ENCODE measurements around the gene VWDE. TPM values are rescaled to one million over a fixed set of nuclear protein-coding genes. Genes with fewer than 3 reads are reported as not detected.

Gene VWDE
- total and polyA plus RNA-seq, 2 donors (not counting 1 experiment from before 2014, with no cell fraction given) = not detected

GRCh38 chr7:12383377-12383776, 20.3 kb downstream of the VWDE start:
- no peak overlapping the region for H3K4me2 ChIP-seq (replicated peaks; ENCODE audit: low read depth, low read length, poor library complexity, severe bottlenecking)
- ATAC-seq (ENCODE audit: low read depth) (no peak), DNase-seq (no peak)
- Mint-ChIP-seq H3K4me3 (no peak overlapping the region), H3K27ac (no peak overlapping the region), H3K4me1 (no peaks in the 10 kb centered on the region), H3K27me3 (no peaks in the 10 kb centered on the region), H3K9me3 (ENCODE audit: insufficient read depth) (no peaks in the 10 kb centered on the region)
- no peak overlapping the region for H2AFZ ChIP-seq (ENCODE audit: insufficient read depth, low read depth, low read length, poor library complexity, severe bottlenecking)
- intact Hi-C loops (cut with micrococcal nuclease) = no loop called here
- no peak overlapping the region for H3K4me3 ChIP-seq (ENCODE audit: control extremely low read depth in 1 of 5, extremely low read depth in 1 of 5, insufficient read depth in 1 of 5, low read depth in 2 of 5, low read length in 4 of 5)
- H3K79me2 ChIP-seq (ENCODE audit: control insufficient read depth, insufficient read depth, low read length) = no peaks in the 10 kb centered on the region
- no peaks in the 10 kb centered on the region for H3K27me3 ChIP-seq (replicated peaks in 1 of 4; ENCODE audit: control extremely low read depth in 1 of 4, control insufficient read depth in 3 of 4, insufficient read depth in 4 of 4, low read length in 3 of 4)
- H3K27ac ChIP-seq (ENCODE audit: low read length in 2 of 2) = no peak overlapping the region
- no peaks in the 10 kb centered on the region for H4K20me1 ChIP-seq (ENCODE audit: control insufficient read depth, insufficient read depth, low read length, poor library complexity, severe bottlenecking)
- no peaks in the 10 kb centered on the region for H3K4me1 ChIP-seq (ENCODE audit: control insufficient read depth in 2 of 2, insufficient read depth in 2 of 2, low read length in 2 of 2)
- POLR2A ChIA-PET = no interaction called here
- H3K36me3 ChIP-seq (replicated peaks in 1 of 2; ENCODE audit: control extremely low read depth in 1 of 2, control insufficient read depth in 1 of 2, extremely low read depth in 1 of 2, insufficient read depth in 2 of 2, low read length in 1 of 2) = no peaks in the 10 kb centered on the region
- TF ChIP-seq EZH2 (IDR thresholded peaks at IDR 0.05; ENCODE audit: borderline replicate concordance, insufficient read depth, low read depth, low read length, poor library complexity, severe bottlenecking) = no peak
- TF ChIP-seq CTCF (IDR thresholded peaks at IDR 0.05) = no peak
- no peak overlapping the region for H3K9ac ChIP-seq (ENCODE audit: low read length)
- no CpG with 5 or more reads among the region's 3 CpGs for whole genome bisulfite sequencing (ENCODE audit: insufficient coverage)
- H3K9me3 ChIP-seq (ENCODE audit: control extremely low read depth in 1 of 3, control insufficient read depth in 2 of 3, insufficient read depth in 1 of 3, low read length in 2 of 3) = no peaks in the 10 kb centered on the region
- CTCF ChIA-PET = no interaction called here

- no peak overlapping the region for H3K4me2 ChIP-seq (replicated peaks; ENCODE audit: low read depth, low read length, poor library complexity, severe bottlenecking)
- no peaks in the 10 kb centered on the region for H3K36me3 ChIP-seq (replicated peaks in 1 of 2; ENCODE audit: control extremely low read depth in 1 of 2, control insufficient read depth in 1 of 2, extremely low read depth in 1 of 2, insufficient read depth in 2 of 2, low read length in 1 of 2)
- H3K4me1 ChIP-seq (ENCODE audit: control insufficient read depth in 2 of 2, insufficient read depth in 2 of 2, low read length in 2 of 2) = no peaks in the 10 kb centered on the region
- ChIA-PET POLR2A (no interaction called here), CTCF (no interaction called here)
- no peak overlapping the region for H2AFZ ChIP-seq (ENCODE audit: insufficient read depth, low read depth, low read length, poor library complexity, severe bottlenecking)
- H4K20me1 ChIP-seq (ENCODE audit: control insufficient read depth, insufficient read depth, low read length, poor library complexity, severe bottlenecking) = no peaks in the 10 kb centered on the region
- H3K27me3 ChIP-seq (replicated peaks in 1 of 4; ENCODE audit: control extremely low read depth in 1 of 4, control insufficient read depth in 3 of 4, insufficient read depth in 4 of 4, low read length in 3 of 4) = no peaks in the 10 kb centered on the region
- H3K9ac ChIP-seq (ENCODE audit: low read length) = no peak overlapping the region
- H3K9me3 ChIP-seq (ENCODE audit: control extremely low read depth in 1 of 3, control insufficient read depth in 2 of 3, insufficient read depth in 1 of 3, low read length in 2 of 3) = no peaks in the 10 kb centered on the region
- Mint-ChIP-seq H3K27me3 (no peaks in the 10 kb centered on the region), H3K9me3 (ENCODE audit: insufficient read depth) (no peaks in the 10 kb centered on the region), H3K4me3 (no peak overlapping the region), H3K27ac (no peak overlapping the region), H3K4me1 (no peaks in the 10 kb centered on the region)
- DNase-seq = no peak
- no peaks in the 10 kb centered on the region for H3K79me2 ChIP-seq (ENCODE audit: control insufficient read depth, insufficient read depth, low read length)
- no peak overlapping the region for H3K4me3 ChIP-seq (ENCODE audit: control extremely low read depth in 1 of 5, extremely low read depth in 1 of 5, insufficient read depth in 1 of 5, low read depth in 2 of 5, low read length in 4 of 5)
- intact Hi-C loops (cut with micrococcal nuclease) = no loop called here
- no peak overlapping the region for H3K27ac ChIP-seq (ENCODE audit: low read length in 2 of 2)
- WGBS (ENCODE audit: insufficient coverage) = 64% methylated on average over 1 of the region's 2 CpGs
- TF ChIP-seq CTCF (IDR thresholded peaks at IDR 0.05) = no peak
- no peak for TF ChIP-seq EZH2 (IDR thresholded peaks at IDR 0.05; ENCODE audit: borderline replicate concordance, insufficient read depth, low read depth, low read length, poor library complexity, severe bottlenecking)
- no peak for ATAC-seq (ENCODE audit: low read depth)
Observed at GRCh38 chr7:12378389-12378788, 25.3 kb downstream of the VWDE start.

All from B cell (primary cell).